ENCODE measurements around the gene FXYD1.

FXYD1 gene

DNA sequence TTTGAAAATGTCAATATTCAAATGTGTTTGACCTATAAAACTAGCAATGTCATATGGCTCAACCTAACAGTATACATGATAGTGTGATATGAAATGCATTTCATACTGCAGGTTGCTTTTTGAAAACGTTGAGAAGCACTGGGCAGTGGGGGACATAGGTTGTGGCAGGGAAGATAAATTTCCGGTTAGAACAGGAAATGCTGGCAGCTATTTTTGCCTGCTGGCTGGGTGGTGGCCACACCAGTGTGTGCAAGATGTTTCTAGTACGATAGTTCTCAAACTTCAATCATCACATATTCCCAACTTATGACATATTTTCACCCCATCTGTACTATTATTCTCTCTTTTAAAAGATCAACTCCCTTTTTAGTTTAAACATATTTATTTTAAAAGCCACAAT, 33.1 kb downstream of the FXYD1 start:
- WGBS (ENCODE audit: extremely low coverage, insufficient coverage, insufficient read length): no CpG with 5 or more reads among the region's 3 CpGs
- H4K91ac ChIP-seq (ENCODE audit: low read depth, low read length): no peak overlapping the region

DNA sequence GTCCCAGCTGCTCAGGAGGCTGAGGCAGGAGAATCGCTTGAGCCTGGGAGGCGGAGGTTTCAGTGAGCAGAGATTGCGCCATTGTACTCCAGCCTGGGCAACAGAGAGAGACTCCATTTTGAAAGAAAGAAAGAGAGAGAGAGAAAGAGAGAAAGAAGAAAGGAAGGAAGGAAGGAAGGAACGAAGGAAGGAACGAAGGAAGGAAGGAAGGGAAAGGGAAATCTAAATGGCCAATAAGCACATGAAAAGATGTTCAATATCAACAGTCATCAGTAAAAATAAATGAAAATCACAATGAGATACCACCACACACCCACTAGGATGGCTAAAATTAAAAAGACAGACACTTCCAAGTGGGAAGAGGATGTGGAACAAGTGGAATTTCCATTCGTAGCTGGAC, 35.6 kb downstream of the FXYD1 start:
- Histone ChIP-seq H3K14ac (ENCODE audit: low read length) (no peak overlapping the region), H3K79me1 (ENCODE audit: low read length) (no peaks in the 10 kb centered on the region), H3K4me2 (ENCODE audit: low read length) (no peak overlapping the region), H4K12ac (ENCODE audit: low read depth, low read length) (no peak overlapping the region), H3K18ac (ENCODE audit: low read length) (no peak overlapping the region), H3K27me3 (ENCODE audit: insufficient read depth, low read length) (no peaks in the 10 kb centered on the region), H3K9ac (ENCODE audit: low read length) (no peak overlapping the region), H2BK12ac (ENCODE audit: low read length) (no peak overlapping the region), H2AK5ac (ENCODE audit: low read length) (no peak overlapping the region), H3K9me3 (ENCODE audit: insufficient read depth, low read depth, low read length) (peaks cover 2% of the 10 kb centered on the region), H3K36me3 (ENCODE audit: control insufficient read depth in 1 of 2, insufficient read depth in 2 of 2, low read length in 2 of 2) (peaks cover 13% of the 10 kb centered on the region in 2 experiments), H2BK120ac (ENCODE audit: insufficient read depth, low read length, poor library complexity) (no peak overlapping the region), H4K8ac (ENCODE audit: low read depth, low read length) (no peak overlapping the region), H3K4ac (ENCODE audit: low read depth, low read length) (no peak overlapping the region), H3K4me1 (ENCODE audit: control insufficient read depth in 1 of 2, insufficient read depth in 2 of 2, low read length in 2 of 2) (no peaks in the 10 kb centered on the region), H3K79me2 (ENCODE audit: control insufficient read depth, insufficient read depth, low read length, poor library complexity) (no peaks in the 10 kb centered on the region), H3K4me3 (ENCODE audit: low read depth, low read length) (no peak overlapping the region), H4K91ac (ENCODE audit: low read depth, low read length) (no peak overlapping the region), H2BK5ac (ENCODE audit: low read depth, low read length, poor library complexity) (no peak overlapping the region), H2AFZ (ENCODE audit: insufficient read depth, low read length, poor library complexity) (no peak overlapping the region), H3K27ac (ENCODE audit: low read depth, low read length) (no peak overlapping the region), H3K23ac (ENCODE audit: low read length) (no peak overlapping the region)
- DNase-seq: no peak
- WGBS (ENCODE audit: extremely low coverage, insufficient coverage, insufficient read length): 100% methylated on average over 1 of the region's 6 CpGs

More for the DNA sequence above, 33.1 kb downstream of the FXYD1 start:
- H2BK120ac ChIP-seq (ENCODE audit: insufficient read depth, low read length, poor library complexity): no peak overlapping the region
- H3K27me3 ChIP-seq (ENCODE audit: insufficient read depth, low read length): no peaks in the 10 kb centered on the region
- H3K79me2 ChIP-seq (ENCODE audit: control insufficient read depth, insufficient read depth, low read length, poor library complexity): no peaks in the 10 kb centered on the region
- no peak overlapping the region for H3K9ac ChIP-seq (ENCODE audit: low read length)
- H3K14ac ChIP-seq (ENCODE audit: low read length): no peak overlapping the region
- H2AFZ ChIP-seq (ENCODE audit: insufficient read depth, low read length, poor library complexity): no peak overlapping the region
- H3K4me3 ChIP-seq (ENCODE audit: low read depth, low read length): no peak overlapping the region
- no peak overlapping the region for H3K27ac ChIP-seq (ENCODE audit: low read depth, low read length)
- H3K4ac ChIP-seq (ENCODE audit: low read depth, low read length): no peak overlapping the region
- no peak overlapping the region for H4K8ac ChIP-seq (ENCODE audit: low read depth, low read length)
- H2AK5ac ChIP-seq (ENCODE audit: low read length): no peak overlapping the region
- no peak overlapping the region for H3K4me2 ChIP-seq (ENCODE audit: low read length)
- peaks cover 20 to 22% of the 10 kb centered on the region in 2 experiments for H3K36me3 ChIP-seq (ENCODE audit: control insufficient read depth in 1 of 2, insufficient read depth in 2 of 2, low read length in 2 of 2)
- no peak for DNase-seq
- H4K12ac ChIP-seq (ENCODE audit: low read depth, low read length): no peak overlapping the region
- no peak overlapping the region for H2BK5ac ChIP-seq (ENCODE audit: low read depth, low read length, poor library complexity)
- H3K18ac ChIP-seq (ENCODE audit: low read length): no peak overlapping the region
- no peaks in the 10 kb centered on the region for H3K4me1 ChIP-seq (ENCODE audit: control insufficient read depth in 1 of 2, insufficient read depth in 2 of 2, low read length in 2 of 2)
- no peak overlapping the region for H3K23ac ChIP-seq (ENCODE audit: low read length)
- H3K79me1 ChIP-seq (ENCODE audit: low read length): no peaks in the 10 kb centered on the region
- no peak overlapping the region for H2BK12ac ChIP-seq (ENCODE audit: low read length)
- peaks cover 3% of the 10 kb centered on the region for H3K9me3 ChIP-seq (ENCODE audit: insufficient read depth, low read depth, low read length)

DNA sequence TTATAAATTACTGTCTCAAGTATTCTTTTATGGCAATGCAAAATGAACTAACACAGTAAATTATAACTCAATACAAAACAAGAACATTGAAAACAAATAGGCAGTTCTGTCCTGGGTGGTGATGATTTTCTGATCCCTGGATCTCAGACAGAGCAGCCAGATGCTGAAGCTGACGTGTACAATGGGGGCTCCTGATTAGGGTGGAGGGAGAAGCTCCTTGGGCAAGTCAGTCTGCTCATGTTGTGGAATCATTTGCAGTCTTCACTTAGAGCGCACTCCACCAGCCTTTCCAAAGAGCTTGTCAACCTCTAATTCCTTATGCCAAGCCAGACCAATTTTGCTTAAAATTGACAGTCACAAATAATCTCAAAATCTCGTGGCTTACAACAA, 37.6 kb downstream of the FXYD1 start:
- Histone ChIP-seq H3K18ac (ENCODE audit: low read length) (no peak overlapping the region), H2AK5ac (ENCODE audit: low read length) (no peak overlapping the region), H3K79me2 (ENCODE audit: control insufficient read depth, insufficient read depth, low read length, poor library complexity) (no peaks in the 10 kb centered on the region), H3K4me1 (ENCODE audit: control insufficient read depth in 1 of 2, insufficient read depth in 2 of 2, low read length in 2 of 2) (no peaks in the 10 kb centered on the region), H4K91ac (ENCODE audit: low read depth, low read length) (no peak overlapping the region), H3K4ac (ENCODE audit: low read depth, low read length) (no peak overlapping the region), H4K8ac (ENCODE audit: low read depth, low read length) (no peak overlapping the region), H3K4me2 (ENCODE audit: low read length) (no peak overlapping the region), H2AFZ (ENCODE audit: insufficient read depth, low read length, poor library complexity) (no peak overlapping the region), H3K4me3 (ENCODE audit: low read depth, low read length) (no peak overlapping the region), H3K27ac (ENCODE audit: low read depth, low read length) (no peak overlapping the region), H3K14ac (ENCODE audit: low read length) (no peak overlapping the region), H3K23ac (ENCODE audit: low read length) (no peak overlapping the region), H3K79me1 (ENCODE audit: low read length) (no peaks in the 10 kb centered on the region), H3K9ac (ENCODE audit: low read length) (no peak overlapping the region), H2BK12ac (ENCODE audit: low read length) (no peak overlapping the region), H2BK5ac (ENCODE audit: low read depth, low read length, poor library complexity) (no peak overlapping the region), H2BK120ac (ENCODE audit: insufficient read depth, low read length, poor library complexity) (no peak overlapping the region), H3K9me3 (ENCODE audit: insufficient read depth, low read depth, low read length) (peaks cover 2% of the 10 kb centered on the region), H3K36me3 (ENCODE audit: control insufficient read depth in 1 of 2, insufficient read depth in 2 of 2, low read length in 2 of 2) (no peaks in the 10 kb centered on the region), H3K27me3 (ENCODE audit: insufficient read depth, low read length) (no peaks in the 10 kb centered on the region), H4K12ac (ENCODE audit: low read depth, low read length) (no peak overlapping the region)
- no peak for DNase-seq
- no CpG with 5 or more reads among the region's 3 CpGs for WGBS (ENCODE audit: extremely low coverage, insufficient coverage, insufficient read length)

DNA sequence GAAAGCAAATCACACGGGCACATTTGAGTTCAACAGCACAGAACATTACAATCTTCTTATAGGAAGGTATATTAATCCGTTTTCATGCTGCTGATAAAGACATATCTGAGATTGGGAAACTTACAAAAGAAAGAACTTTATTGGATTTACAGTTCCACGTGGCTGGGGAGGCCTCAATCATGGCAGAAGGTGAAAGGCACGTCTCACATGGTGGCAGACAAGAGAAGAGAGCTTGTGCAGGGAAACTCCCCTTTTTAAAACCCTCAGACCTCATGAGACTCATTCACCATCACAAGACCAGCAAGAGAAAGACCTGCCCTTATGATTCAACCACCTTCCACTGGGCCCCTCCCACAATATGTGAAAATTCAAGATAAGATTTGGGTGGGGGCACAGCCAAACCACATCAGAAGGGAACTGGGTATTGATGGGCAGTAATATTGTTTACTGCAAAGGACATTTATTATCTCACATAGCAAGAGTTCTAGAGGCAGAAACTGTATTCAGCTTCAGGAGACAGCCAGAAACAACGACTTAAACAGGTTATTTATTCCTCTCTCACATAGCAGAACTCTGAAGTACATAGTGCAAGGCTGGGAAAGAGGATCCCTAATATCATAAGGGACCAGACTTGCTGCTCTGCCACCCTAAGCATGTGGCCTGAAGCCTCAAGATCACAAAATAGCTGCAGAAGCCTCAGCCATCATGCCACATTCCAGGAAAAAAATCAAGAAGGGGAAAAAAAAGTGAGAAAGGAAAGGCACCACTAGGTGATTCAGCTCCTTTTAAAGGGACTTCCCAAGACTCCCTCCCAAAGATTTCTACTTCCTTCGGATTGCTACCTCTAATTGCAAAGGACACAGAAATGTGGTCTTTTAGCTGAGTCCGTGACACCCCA, 39.0 kb downstream of the FXYD1 start:
- H3K27ac ChIP-seq (ENCODE audit: low read depth, low read length): no peak overlapping the region
- H2BK120ac ChIP-seq (ENCODE audit: insufficient read depth, low read length, poor library complexity): no peak overlapping the region
- no peaks in the 10 kb centered on the region for H3K27me3 ChIP-seq (ENCODE audit: insufficient read depth, low read length)
- H3K23ac ChIP-seq (ENCODE audit: low read length): no peak overlapping the region
- no peak overlapping the region for H4K12ac ChIP-seq (ENCODE audit: low read depth, low read length)
- H3K4me2 ChIP-seq (ENCODE audit: low read length): no peak overlapping the region
- no peaks in the 10 kb centered on the region for H3K4me1 ChIP-seq (ENCODE audit: control insufficient read depth in 1 of 2, insufficient read depth in 2 of 2, low read length in 2 of 2)
- H3K4me3 ChIP-seq (ENCODE audit: low read depth, low read length): no peak overlapping the region
- H4K8ac ChIP-seq (ENCODE audit: low read depth, low read length): no peak overlapping the region
- WGBS (ENCODE audit: extremely low coverage, insufficient coverage, insufficient read length): no CpG with 5 or more reads among the region's 7 CpGs
- no peak overlapping the region for H3K9ac ChIP-seq (ENCODE audit: low read length)
- no peaks in the 10 kb centered on the region for H3K79me2 ChIP-seq (ENCODE audit: control insufficient read depth, insufficient read depth, low read length, poor library complexity)
- peaks cover 5% of the 10 kb centered on the region for H3K9me3 ChIP-seq (ENCODE audit: insufficient read depth, low read depth, low read length)
- no peak overlapping the region for H2BK12ac ChIP-seq (ENCODE audit: low read length)
- H2BK5ac ChIP-seq (ENCODE audit: low read depth, low read length, poor library complexity): no peak overlapping the region
- no peak for DNase-seq
- no peak overlapping the region for H4K91ac ChIP-seq (ENCODE audit: low read depth, low read length)
- no peaks in the 10 kb centered on the region for H3K36me3 ChIP-seq (ENCODE audit: control insufficient read depth in 1 of 2, insufficient read depth in 2 of 2, low read length in 2 of 2)
- H3K18ac ChIP-seq (ENCODE audit: low read length): no peak overlapping the region
- H2AK5ac ChIP-seq (ENCODE audit: low read length): no peak overlapping the region
- no peak overlapping the region for H2AFZ ChIP-seq (ENCODE audit: insufficient read depth, low read length, poor library complexity)
- H3K14ac ChIP-seq (ENCODE audit: low read length): no peak overlapping the region
- H3K4ac ChIP-seq (ENCODE audit: low read depth, low read length): no peak overlapping the region
- no peaks in the 10 kb centered on the region for H3K79me1 ChIP-seq (ENCODE audit: low read length)
